H9 (cell line): ENCODE data around the gene CAPSL. TPM values are rescaled to one million over a fixed set of nuclear protein-coding genes. Genes with fewer than 3 reads are reported as not detected.

Source experiments
- DNase-seq: peaks from one replicate; pipeline ENCODE4 v3.0.0-alpha.2; 2017
- H2AFZ ChIP-seq: one replicate; pipeline ENCODE4 v1.6.1; 2013; ENCODE audit warnings: mild to moderate bottlenecking, low read length, control low read depth, moderate library complexity
- H2AK5ac ChIP-seq: 2 replicates; pipeline ENCODE4 v1.6.1; 2013; ENCODE audit warnings: low read length, control low read depth, mixed read lengths; ENCODE audit not compliant: insufficient read length
- H2BK120ac ChIP-seq: one replicate; pipeline ENCODE4 v1.6.1; 2013; ENCODE audit warnings: low read depth, mild to moderate bottlenecking, low read length, control low read depth, inconsistent platforms; ENCODE audit not compliant: poor library complexity, severe bottlenecking
- H2BK12ac ChIP-seq: 2 replicates; pipeline ENCODE4 v1.6.1; 2013; ENCODE audit warnings: low read length, control low read depth, mixed read lengths, low read depth; ENCODE audit not compliant: insufficient read length
- H2BK15ac ChIP-seq: 2 replicates; pipeline ENCODE4 v1.6.1; 2013; ENCODE audit warnings: low read depth, low read length, control low read depth
- H2BK20ac ChIP-seq: one replicate; pipeline ENCODE4 v1.6.1; 2013; ENCODE audit warnings: low read depth, mild to moderate bottlenecking, low read length, control low read depth, inconsistent platforms; ENCODE audit not compliant: poor library complexity, severe bottlenecking
- H2BK5ac ChIP-seq: 2 replicates; pipeline ENCODE4 v1.6.1; 2013; ENCODE audit warnings: low read length, control low read depth, mixed read lengths; ENCODE audit not compliant: insufficient read length
- H3K14ac ChIP-seq: 2 replicates; pipeline ENCODE4 v1.6.1; 2013; ENCODE audit warnings: low read length, control low read depth; ENCODE audit not compliant: insufficient read depth
- H3K18ac ChIP-seq: 2 replicates; pipeline ENCODE4 v1.6.1; 2013; ENCODE audit warnings: low read depth, mild to moderate bottlenecking, mixed read lengths, low read length, control low read depth; ENCODE audit not compliant: insufficient read length
- H3K23ac ChIP-seq: 2 replicates; pipeline ENCODE4 v1.6.1; 2013; ENCODE audit warnings: low read length, control low read depth, mixed read lengths, low read depth; ENCODE audit not compliant: insufficient read length
- H3K23me2 ChIP-seq: 2 replicates; pipeline ENCODE4 v1.6.1; 2013; ENCODE audit warnings: low read depth, mild to moderate bottlenecking, mixed read lengths, low read length, control low read depth; ENCODE audit not compliant: insufficient read length, poor library complexity, severe bottlenecking
- H3K27ac ChIP-seq: 2 replicates; pipeline ENCODE4 v1.5.1; 2013; ENCODE audit warnings: low read length, control low read depth, mixed read lengths, low read depth; ENCODE audit not compliant: insufficient read length
- H3K27me3 ChIP-seq: 2 replicates; pipeline ENCODE4 v1.6.1; 2013; ENCODE audit warnings: low read length, control low read depth, inconsistent platforms; ENCODE audit not compliant: insufficient read depth
- H3K4ac ChIP-seq: 2 replicates; pipeline ENCODE4 v1.6.1; 2013; ENCODE audit warnings: low read depth, mild to moderate bottlenecking, control low read depth, inconsistent platforms, low read length, moderate library complexity
- H3K4me1 ChIP-seq: 2 replicates; pipeline ENCODE4 v1.6.1; 2013; ENCODE audit warnings: low read length, control low read depth, inconsistent platforms; ENCODE audit not compliant: insufficient read depth
- H3K4me2 ChIP-seq: 2 replicates; pipeline ENCODE4 v1.6.1; 2013; ENCODE audit warnings: low read length, control low read depth, mixed read lengths; ENCODE audit not compliant: insufficient read length, insufficient read depth
- H3K56ac ChIP-seq: 2 replicates; pipeline ENCODE4 v1.6.1; 2013; ENCODE audit warnings: low read depth, mild to moderate bottlenecking, mixed read lengths, low read length, control low read depth; ENCODE audit not compliant: insufficient read length
- H3K79me1 ChIP-seq: 2 replicates; pipeline ENCODE4 v1.6.1; 2013; ENCODE audit warnings: low read depth, mild to moderate bottlenecking, moderate library complexity, low read length, control low read depth, inconsistent platforms; ENCODE audit not compliant: insufficient read depth, poor library complexity, severe bottlenecking
- H3K79me2 ChIP-seq: 2 replicates; pipeline ENCODE4 v1.6.1; 2013; ENCODE audit warnings: low read length, control low read depth, inconsistent platforms; ENCODE audit not compliant: insufficient read depth
- H3K9ac ChIP-seq: 2 replicates; pipeline ENCODE4 v1.6.1; 2013; ENCODE audit warnings: low read length, control low read depth, mixed read lengths; ENCODE audit not compliant: insufficient read length; ENCODE audit errors: extremely low read depth
- H3K9me3 ChIP-seq: one replicate; pipeline ENCODE4 v1.6.1; 2013; ENCODE audit warnings: low read depth, low read length, inconsistent platforms; ENCODE audit not compliant: control insufficient read depth
- H3T11ph ChIP-seq: one replicate; pipeline ENCODE4 v1.6.1; 2013; ENCODE audit warnings: mild to moderate bottlenecking, low read length, control low read depth, inconsistent platforms
- H4K20me1 ChIP-seq: one replicate; pipeline ENCODE4 v1.6.1; 2013; ENCODE audit not compliant: control insufficient read depth, insufficient read length, insufficient read depth
- H4K5ac ChIP-seq: 2 replicates; pipeline ENCODE4 v1.6.1; 2013; ENCODE audit warnings: low read depth, mild to moderate bottlenecking, mixed read lengths, low read length, control low read depth; ENCODE audit not compliant: insufficient read length
- H4K8ac ChIP-seq: replicated peaks from 2 replicates; pipeline ENCODE4 v1.6.1; 2013; ENCODE audit warnings: low read length, control low read depth, mixed read lengths, low read depth; ENCODE audit not compliant: insufficient read length
- H4K91ac ChIP-seq: 2 replicates; pipeline ENCODE4 v1.6.1; 2013; ENCODE audit warnings: low read depth, mild to moderate bottlenecking, moderate library complexity, mixed read lengths, low read length, control low read depth; ENCODE audit not compliant: insufficient read length
- H3K27ac Mint-ChIP-seq, 3 experiments: 2 replicates in 2 of 3; 3 replicates in 1 of 3; pipeline ENCODE4 v1.8.0; 2020 to 2021; ENCODE audit warnings: mixed read lengths in 3 of 3, mild to moderate bottlenecking in 1 of 3, moderate library complexity in 1 of 3
- H3K27me3 Mint-ChIP-seq: 2 replicates; pipeline ENCODE4 v1.8.0; 2021; ENCODE audit warnings: low read depth, mild to moderate bottlenecking, moderate library complexity, mixed read lengths
- H3K36me3 Mint-ChIP-seq, 3 experiments: 2 replicates in 2 of 3; 3 replicates in 1 of 3; pipeline ENCODE4 v1.8.0; 2020 to 2021; ENCODE audit warnings: low read depth in 3 of 3, mixed read lengths in 3 of 3; ENCODE audit not compliant: insufficient read depth in 1 of 3
- H3K4me1 Mint-ChIP-seq, 2 experiments: 2 replicates each; pipeline ENCODE4 v1.8.0; 2020; ENCODE audit warnings: mixed read lengths in 2 of 2
- H3K4me3 Mint-ChIP-seq, 2 experiments: 2 replicates in 1 of 2; 3 replicates in 1 of 2; pipeline ENCODE4 v1.8.0; 2020 to 2021; ENCODE audit warnings: mild to moderate bottlenecking in 2 of 2, mixed read lengths in 2 of 2, moderate library complexity in 1 of 2
- H3K9me3 Mint-ChIP-seq, 2 experiments: 2 replicates in 1 of 2; 3 replicates in 1 of 2; pipeline ENCODE4 v1.8.0; 2020; ENCODE audit warnings: mild to moderate bottlenecking in 2 of 2, mixed read lengths in 2 of 2, moderate library complexity in 1 of 2
- WGBS: extraction: QIAGEN DNeasy Blood & Tissue Kit; methylation state at CpG from one replicate; pipeline ENCODE4 v1.1.7; 2013; ENCODE audit warnings: missing lambda C conversion rate, low lambda C conversion rate, mixed read lengths; ENCODE audit not compliant: insufficient read length; ENCODE audit errors: extremely low coverage; 5-methylcytosine and 5-hydroxymethylcytosine counted together
- total RNA-seq: library from RNA; stranded (reverse); gene quantifications from 2 replicates; pipeline ENCODE4 v1.2.1, GENCODE V29; 2021
- TF ChIP-seq, protein P1 (sequence below): fragments of 200-600 bp; sonication (generic); conservative IDR thresholded peaks from 3 replicates; pipeline ENCODE4 v1.8.0; 2021; ENCODE audit warnings: antibody characterized with exemption, mild to moderate bottlenecking

CAPSL gene
- total RNA-seq, 1 experiment from 2014 or later = not detected

DNA sequence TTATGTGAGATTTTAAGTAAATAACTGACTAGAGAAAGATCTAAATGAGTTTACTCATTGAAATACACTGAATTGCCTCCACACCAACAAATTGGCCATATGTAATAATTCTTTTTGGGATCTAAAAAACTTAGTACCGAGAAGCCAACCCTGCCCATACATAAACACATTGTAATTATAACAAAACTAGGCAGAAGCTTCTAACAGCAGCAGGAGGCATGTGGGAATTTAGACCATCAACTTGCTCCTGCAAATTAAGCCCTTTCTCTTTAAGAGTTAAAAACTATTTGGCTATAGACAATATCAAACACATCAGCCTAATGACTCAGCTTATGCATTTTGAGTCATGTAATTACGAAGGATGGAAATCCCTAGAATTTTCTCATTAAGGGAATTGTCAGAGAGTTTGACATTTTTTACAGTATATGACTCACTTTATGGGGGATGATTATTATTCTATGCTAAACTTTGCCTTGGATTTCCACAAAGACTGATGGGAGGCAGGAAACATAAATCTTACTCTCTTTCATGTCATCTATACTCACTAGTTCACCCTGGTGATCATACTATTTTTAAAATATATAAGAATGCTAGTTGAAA lies 80.7 kb downstream of the CAPSL start:
- H3K4me1 Mint-ChIP-seq = peaks cover 22 to 34% of the 10 kb centered on the region in 2 experiments
- no peaks in the 10 kb centered on the region for H3K9me3 Mint-ChIP-seq
- Histone ChIP-seq H3K9ac (no peak overlapping the region), H3K14ac (no peak overlapping the region), H3K4me1 (peaks cover 8% of the 10 kb centered on the region; the same call in 1 of the 2 replicates), H2BK15ac (no peak overlapping the region), H4K8ac (no peak overlapping the region), H3K56ac (no peak overlapping the region), H3K23me2 (no peaks in the 10 kb centered on the region), H3K4ac (no peak overlapping the region), H3K79me2 (no peaks in the 10 kb centered on the region), H3K4me2 (no peak overlapping the region), H2AK5ac (no peak overlapping the region), H3K79me1 (no peaks in the 10 kb centered on the region), H4K5ac (no peak overlapping the region), H2BK12ac (no peak overlapping the region), H2BK20ac (no peak overlapping the region), H3K27ac (no peak overlapping the region), H3K27me3 (no peaks in the 10 kb centered on the region), H4K20me1 (no peaks in the 10 kb centered on the region), H2BK120ac (no peak overlapping the region), H3T11ph (no peak overlapping the region), H2BK5ac (no peak overlapping the region), H3K18ac (no peak overlapping the region), H4K91ac (no peak overlapping the region), H2AFZ (no peak overlapping the region), H3K23ac (no peak overlapping the region), H3K9me3 (no peaks in the 10 kb centered on the region)
- DNase-seq = no peak
- TF ChIP-seq, protein P1, sequence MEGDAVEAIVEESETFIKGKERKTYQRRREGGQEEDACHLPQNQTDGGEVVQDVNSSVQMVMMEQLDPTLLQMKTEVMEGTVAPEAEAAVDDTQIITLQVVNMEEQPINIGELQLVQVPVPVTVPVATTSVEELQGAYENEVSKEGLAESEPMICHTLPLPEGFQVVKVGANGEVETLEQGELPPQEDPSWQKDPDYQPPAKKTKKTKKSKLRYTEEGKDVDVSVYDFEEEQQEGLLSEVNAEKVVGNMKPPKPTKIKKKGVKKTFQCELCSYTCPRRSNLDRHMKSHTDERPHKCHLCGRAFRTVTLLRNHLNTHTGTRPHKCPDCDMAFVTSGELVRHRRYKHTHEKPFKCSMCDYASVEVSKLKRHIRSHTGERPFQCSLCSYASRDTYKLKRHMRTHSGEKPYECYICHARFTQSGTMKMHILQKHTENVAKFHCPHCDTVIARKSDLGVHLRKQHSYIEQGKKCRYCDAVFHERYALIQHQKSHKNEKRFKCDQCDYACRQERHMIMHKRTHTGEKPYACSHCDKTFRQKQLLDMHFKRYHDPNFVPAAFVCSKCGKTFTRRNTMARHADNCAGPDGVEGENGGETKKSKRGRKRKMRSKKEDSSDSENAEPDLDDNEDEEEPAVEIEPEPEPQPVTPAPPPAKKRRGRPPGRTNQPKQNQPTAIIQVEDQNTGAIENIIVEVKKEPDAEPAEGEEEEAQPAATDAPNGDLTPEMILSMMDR = no peak
- H3K27me3 Mint-ChIP-seq = no peaks in the 10 kb centered on the region
- H3K36me3 Mint-ChIP-seq = no peaks in the 10 kb centered on the region
- H3K4me3 Mint-ChIP-seq = no peak overlapping the region
- no CpG with 5 or more reads among the region's 2 CpGs for WGBS
- H3K27ac Mint-ChIP-seq = no peak overlapping the region
